Measurements from ENCODE around the gene NR0B1.

DNA sequence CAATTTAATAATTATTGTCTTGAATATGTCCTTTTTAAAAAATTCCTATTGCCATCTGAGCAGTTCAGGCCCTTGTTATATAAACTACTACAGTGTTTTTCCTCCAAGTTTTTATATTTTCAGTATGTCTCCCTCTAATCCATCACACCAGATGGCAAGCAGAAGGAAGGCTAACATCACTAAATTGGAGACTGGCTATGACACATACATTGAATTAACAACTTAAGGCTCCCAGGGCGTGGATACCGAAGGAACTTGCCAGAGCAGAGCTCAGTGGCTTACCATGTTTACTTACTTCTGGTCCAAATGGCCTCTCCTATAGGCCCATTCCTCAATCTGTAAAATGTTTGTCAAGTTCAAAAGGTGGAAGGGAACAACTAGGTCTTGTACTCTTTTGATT lies 49.3 kb downstream of the NR0B1 start:
- TF ChIP-seq CTCF (IDR thresholded peaks at IDR 0.05; ENCODE audit: low read depth, low read length): no peak
- TF ChIP-seq EZH2phosphoT487 (IDR thresholded peaks at IDR 0.05; ENCODE audit: low read depth): no peak
